ENCODE data around the gene TENT5D. TPM values are rescaled to one million over a fixed set of nuclear protein-coding genes. Genes with fewer than 3 reads are reported as not detected.

Gene TENT5D
- total and polyA plus RNA-seq, 2 donors (not counting 1 experiment from before 2014, with no cell fraction given), result not detected

GRCh38 chrX:80388206-80388605 lies 32.0 kb upstream of the TENT5D start:
- Histone ChIP-seq H3K9me3 (ENCODE audit: control extremely low read depth in 1 of 3, control insufficient read depth in 2 of 3, insufficient read depth in 1 of 3, low read length in 2 of 3) (no peaks in the 10 kb centered on the region), H3K79me2 (ENCODE audit: control insufficient read depth, insufficient read depth, low read length) (no peaks in the 10 kb centered on the region), H3K4me3 (ENCODE audit: control extremely low read depth in 1 of 5, extremely low read depth in 1 of 5, insufficient read depth in 1 of 5, low read depth in 2 of 5, low read length in 4 of 5) (no peak overlapping the region), H3K27me3 (replicated peaks in 1 of 4; ENCODE audit: control extremely low read depth in 1 of 4, control insufficient read depth in 3 of 4, insufficient read depth in 4 of 4, low read length in 3 of 4) (no peaks in the 10 kb centered on the region), H3K4me1 (ENCODE audit: control insufficient read depth in 2 of 2, insufficient read depth in 2 of 2, low read length in 2 of 2) (no peaks in the 10 kb centered on the region), H3K9ac (ENCODE audit: low read length) (no peak overlapping the region), H4K20me1 (ENCODE audit: control insufficient read depth, insufficient read depth, low read length, poor library complexity, severe bottlenecking) (no peaks in the 10 kb centered on the region), H3K36me3 (replicated peaks in 1 of 2; ENCODE audit: control extremely low read depth in 1 of 2, control insufficient read depth in 1 of 2, extremely low read depth in 1 of 2, insufficient read depth in 2 of 2, low read length in 1 of 2) (no peaks in the 10 kb centered on the region), H3K4me2 (replicated peaks; ENCODE audit: low read depth, low read length, poor library complexity, severe bottlenecking) (no peak overlapping the region), H3K27ac (ENCODE audit: low read length in 2 of 2) (no peak overlapping the region), H2AFZ (ENCODE audit: insufficient read depth, low read depth, low read length, poor library complexity, severe bottlenecking) (no peak overlapping the region)
- Mint-ChIP-seq H3K4me3 (no peak overlapping the region), H3K9me3 (ENCODE audit: insufficient read depth) (no peaks in the 10 kb centered on the region), H3K4me1 (no peaks in the 10 kb centered on the region), H3K27ac (no peak overlapping the region), H3K27me3 (no peaks in the 10 kb centered on the region)
- POLR2A ChIA-PET, result no interaction called here
- no peak for DNase-seq
- CTCF ChIA-PET, result no interaction called here
- no peak for ATAC-seq (ENCODE audit: low read depth)
- WGBS (ENCODE audit: insufficient coverage), result 100% methylated on average over 1 of the region's 1 CpG
- TF ChIP-seq, protein P1, sequence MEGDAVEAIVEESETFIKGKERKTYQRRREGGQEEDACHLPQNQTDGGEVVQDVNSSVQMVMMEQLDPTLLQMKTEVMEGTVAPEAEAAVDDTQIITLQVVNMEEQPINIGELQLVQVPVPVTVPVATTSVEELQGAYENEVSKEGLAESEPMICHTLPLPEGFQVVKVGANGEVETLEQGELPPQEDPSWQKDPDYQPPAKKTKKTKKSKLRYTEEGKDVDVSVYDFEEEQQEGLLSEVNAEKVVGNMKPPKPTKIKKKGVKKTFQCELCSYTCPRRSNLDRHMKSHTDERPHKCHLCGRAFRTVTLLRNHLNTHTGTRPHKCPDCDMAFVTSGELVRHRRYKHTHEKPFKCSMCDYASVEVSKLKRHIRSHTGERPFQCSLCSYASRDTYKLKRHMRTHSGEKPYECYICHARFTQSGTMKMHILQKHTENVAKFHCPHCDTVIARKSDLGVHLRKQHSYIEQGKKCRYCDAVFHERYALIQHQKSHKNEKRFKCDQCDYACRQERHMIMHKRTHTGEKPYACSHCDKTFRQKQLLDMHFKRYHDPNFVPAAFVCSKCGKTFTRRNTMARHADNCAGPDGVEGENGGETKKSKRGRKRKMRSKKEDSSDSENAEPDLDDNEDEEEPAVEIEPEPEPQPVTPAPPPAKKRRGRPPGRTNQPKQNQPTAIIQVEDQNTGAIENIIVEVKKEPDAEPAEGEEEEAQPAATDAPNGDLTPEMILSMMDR (IDR thresholded peaks at IDR 0.05), result no peak
- no peak for TF ChIP-seq EZH2 (IDR thresholded peaks at IDR 0.05; ENCODE audit: borderline replicate concordance, insufficient read depth, low read depth, low read length, poor library complexity, severe bottlenecking)
- intact Hi-C loops (cut with micrococcal nuclease), result no loop called here

- Histone ChIP-seq H3K36me3 (replicated peaks in 1 of 2; ENCODE audit: control extremely low read depth in 1 of 2, control insufficient read depth in 1 of 2, extremely low read depth in 1 of 2, insufficient read depth in 2 of 2, low read length in 1 of 2) (no peaks in the 10 kb centered on the region), H3K9me3 (ENCODE audit: control extremely low read depth in 1 of 3, control insufficient read depth in 2 of 3, insufficient read depth in 1 of 3, low read length in 2 of 3) (no peaks in the 10 kb centered on the region), H3K4me2 (replicated peaks; ENCODE audit: low read depth, low read length, poor library complexity, severe bottlenecking) (no peak overlapping the region), H3K4me3 (ENCODE audit: control extremely low read depth in 1 of 5, extremely low read depth in 1 of 5, insufficient read depth in 1 of 5, low read depth in 2 of 5, low read length in 4 of 5) (no peak overlapping the region), H2AFZ (ENCODE audit: insufficient read depth, low read depth, low read length, poor library complexity, severe bottlenecking) (no peak overlapping the region), H3K27ac (ENCODE audit: low read length in 2 of 2) (no peak overlapping the region), H3K79me2 (ENCODE audit: control insufficient read depth, insufficient read depth, low read length) (no peaks in the 10 kb centered on the region), H3K4me1 (ENCODE audit: control insufficient read depth in 2 of 2, insufficient read depth in 2 of 2, low read length in 2 of 2) (no peaks in the 10 kb centered on the region), H4K20me1 (ENCODE audit: control insufficient read depth, insufficient read depth, low read length, poor library complexity, severe bottlenecking) (no peaks in the 10 kb centered on the region), H3K9ac (ENCODE audit: low read length) (no peak overlapping the region), H3K27me3 (replicated peaks in 1 of 4; ENCODE audit: control extremely low read depth in 1 of 4, control insufficient read depth in 3 of 4, insufficient read depth in 4 of 4, low read length in 3 of 4) (no peaks in the 10 kb centered on the region)
- intact Hi-C loops (cut with micrococcal nuclease), result no loop called here
- H3K9me3 Mint-ChIP-seq (ENCODE audit: insufficient read depth), result no peaks in the 10 kb centered on the region
- CTCF ChIA-PET, result no interaction called here
- ATAC-seq (ENCODE audit: low read depth) (no peak), DNase-seq (no peak)
- no peak for TF ChIP-seq EZH2 (IDR thresholded peaks at IDR 0.05; ENCODE audit: borderline replicate concordance, insufficient read depth, low read depth, low read length, poor library complexity, severe bottlenecking)
- TF ChIP-seq, protein P1 (IDR thresholded peaks at IDR 0.05), result no peak
- POLR2A ChIA-PET, result no interaction called here
- no peak overlapping the region for H3K27ac Mint-ChIP-seq
- H3K4me3 Mint-ChIP-seq, result no peak overlapping the region
- no peaks in the 10 kb centered on the region for H3K27me3 Mint-ChIP-seq
- no peaks in the 10 kb centered on the region for H3K4me1 Mint-ChIP-seq
- WGBS (ENCODE audit: insufficient coverage), result 81% methylated on average over 2 of the region's 6 CpGs
Measured at GRCh38 chrX:80412042-80412441, 8.2 kb upstream of the TENT5D start.
